Uterus (tissue), 4 donors: ENCODE measurements around the gene INPP4A. TPM values are rescaled to one million over a fixed set of nuclear protein-coding genes. Genes with fewer than 3 reads are reported as not detected.
"Not testable (repeated sequence)": the region's sequence is repeated elsewhere in the genome, so short reads cannot be mapped to it uniquely, and the experiment has no call there.

Source experiments
- DNase-seq, 2 donors: peaks; one replicate each; pipeline ENCODE4 v3.0.0-alpha.2; 2019 to 2020
- H3K27ac ChIP-seq, 2 donors: fragments of 200-600 bp; sonication (generic); 1 replicate in 1 of 2; 2 replicates in 1 of 2; pipeline ENCODE4 v1.5.1; 2016 to 2018
- H3K27me3 ChIP-seq, 2 donors: fragments of 200-600 bp; sonication (generic); one replicate each; pipeline ENCODE4 v1.5.1; 2018 to 2019; ENCODE audit warnings: control low read depth in 1 of 2
- H3K36me3 ChIP-seq, 2 donors: fragments of 200-600 bp; sonication (generic); one replicate each; pipeline ENCODE4 v1.5.1; 2019; ENCODE audit warnings: control low read depth in 1 of 2
- H3K4me1 ChIP-seq, 2 donors: fragments of 200-600 bp; sonication (generic); one replicate each; pipeline ENCODE4 v1.5.1; 2018 to 2019; ENCODE audit warnings: control low read depth in 1 of 2
- H3K4me3 ChIP-seq, 2 donors: fragments of 200-600 bp; sonication (generic); 1 replicate in 1 of 2; 2 replicates in 1 of 2; pipeline ENCODE4 v1.5.1; 2018 to 2019; ENCODE audit warnings: mild to moderate bottlenecking in 1 of 2
- H3K9me3 ChIP-seq, 2 donors: fragments of 200-600 bp; sonication (generic); one replicate each; pipeline ENCODE4 v1.5.1; 2019; ENCODE audit warnings: control low read depth in 1 of 2
- CTCF ChIP-seq, 4 experiments: fragments of 200-600 bp in 2 of 4; fragments of 450-650 bp in 2 of 4; sonication (generic) in 2 of 4; IDR thresholded peaks; one replicate each; pipeline ENCODE4 v1.5.1; 2016 to 2019; ENCODE audit warnings: antibody characterized with exemption in 4 of 4, mild to moderate bottlenecking in 2 of 4, moderate library complexity in 1 of 4
- POLR2A ChIP-seq, 2 donors: fragments of 450-650 bp; IDR thresholded peaks; one replicate each; pipeline ENCODE4 v1.6.1; 2016; ENCODE audit warnings: antibody characterized with exemption in 2 of 2, mild to moderate bottlenecking in 1 of 2, moderate library complexity in 1 of 2
- intact Hi-C: fragments of 100-400 bp; cut with DNase I; formaldehyde crosslinking; loops from one replicate; pipeline ENCODE4 v1.15.1; 2023; ENCODE audit warnings: low total_unique reads
- total RNA-seq, 4 donors: library from RNA; depleted of rRNA in 3 of 4; stranded (reverse); fragments of >200 nt in 3 of 4; gene quantifications; one replicate each; pipeline versions ENCODE4 v1.1.0 to v1.2.4, GENCODE V29; 2014 to 2023
- donor health status: DM: yes; HTN: yes; CAD: no.

Gene INPP4A
- total RNA-seq, 4 donors from 2014 or later = 8.7 to 40.2 (median 35.2) TPM

GRCh38 chr2:98432145-98432544 is 12.5 kb upstream of the INPP4A start:
- Histone ChIP-seq H3K4me3 (no peak overlapping the region), H3K9me3 (no peaks in the 10 kb centered on the region), H3K36me3 (no peaks in the 10 kb centered on the region), H3K4me1 (no peaks in the 10 kb centered on the region), H3K27ac (no peak overlapping the region), H3K27me3 (no peaks in the 10 kb centered on the region)
- TF ChIP-seq POLR2A (IDR thresholded peaks at IDR 0.05) (no peak), CTCF (IDR thresholded peaks at IDR 0.05) (no peak)
- intact Hi-C loops = no loop called here
- no peak for DNase-seq

GRCh38 chr2:98433363-98433964 is 11.2 kb upstream of the INPP4A start:
- Histone ChIP-seq H3K27ac (no peak overlapping the region), H3K4me3 (no peak overlapping the region), H3K27me3 (no peaks in the 10 kb centered on the region), H3K36me3 (no peaks in the 10 kb centered on the region), H3K4me1 (no peaks in the 10 kb centered on the region), H3K9me3 (no peaks in the 10 kb centered on the region)
- TF ChIP-seq POLR2A (IDR thresholded peaks at IDR 0.05) (no peak), CTCF (IDR thresholded peaks at IDR 0.05) (no peak)
- DNase-seq = no peak
- intact Hi-C loops = no loop called here

GRCh38 chr2:98434492-98434891 is 10.2 kb upstream of the INPP4A start:
- H3K9me3 ChIP-seq = no peaks in the 10 kb centered on the region
- no peaks in the 10 kb centered on the region for H3K36me3 ChIP-seq
- H3K27ac ChIP-seq = no peak overlapping the region
- H3K4me3 ChIP-seq = no peak overlapping the region
- TF ChIP-seq CTCF (IDR thresholded peaks at IDR 0.05) (no peak), POLR2A (IDR thresholded peaks at IDR 0.05) (no peak)
- intact Hi-C loops = no loop called here
- DNase-seq = no peak
- no peaks in the 10 kb centered on the region for H3K27me3 ChIP-seq
- no peaks in the 10 kb centered on the region for H3K4me1 ChIP-seq

- H3K4me3 ChIP-seq, H3K27ac ChIP-seq, intact Hi-C loops, H3K27me3 ChIP-seq, H3K9me3 ChIP-seq, DNase-seq, H3K36me3 ChIP-seq, H3K4me1 ChIP-seq: not testable (repeated sequence)
Observed at GRCh38 chr2:98435670-98436069, 9.0 kb upstream of the INPP4A start.

GRCh38 chr2:98436734-98437133 is 7.9 kb upstream of the INPP4A start:
- no peaks in the 10 kb centered on the region for H3K27me3 ChIP-seq
- H3K4me3 ChIP-seq = no peak overlapping the region
- TF ChIP-seq POLR2A (IDR thresholded peaks at IDR 0.05) (no peak), CTCF (IDR thresholded peaks at IDR 0.05) (no peak)
- H3K27ac ChIP-seq = no peak overlapping the region
- no peaks in the 10 kb centered on the region for H3K4me1 ChIP-seq
- no peak for DNase-seq
- intact Hi-C loops = no loop called here
- no peaks in the 10 kb centered on the region for H3K9me3 ChIP-seq
- H3K36me3 ChIP-seq = no peaks in the 10 kb centered on the region
